HEK293 (cell line): ENCODE results near the gene RRP1B.

Experiments
- CTCF ChIA-PET: fragments of 350-600 bp; formaldehyde crosslinking; extraction: SDS; loops from one replicate; lab custom pipeline; 2021; ENCODE audit warnings: antibody characterized with exemption; lab: Yijun Ruan, JAX
- POLR2A ChIA-PET: fragments of 300-600 bp; formaldehyde crosslinking; extraction: SDS; loops from one replicate; lab custom pipeline; 2020; ENCODE audit warnings: antibody characterized with exemption, inconsistent platforms; lab: Yijun Ruan, JAX
- H3K27ac ChIP-seq: fragments of 200-500 bp; sonication (Bioruptor generic); 2 replicates; pipeline ENCODE4 v1.5.1; 2014; ENCODE audit warnings: low read depth, low read length, control low read depth, inconsistent platforms; ENCODE audit errors: extremely low read depth
- H3K36me3 ChIP-seq, 2 experiments: fragments of 200-500 bp in 1 of 2; sonication (Bioruptor generic) in 1 of 2; 1 replicate in 1 of 2; 2 replicates in 1 of 2; pipeline ENCODE4 v1.5.1; 2014 to 2017; ENCODE audit warnings: inconsistent platforms in 2 of 2, low read length in 2 of 2; ENCODE audit not compliant: control insufficient read depth in 2 of 2, insufficient read depth in 1 of 2
- H3K4me1 ChIP-seq: fragments of 200-500 bp; sonication (Bioruptor generic); 2 replicates; pipeline ENCODE4 v1.5.1; 2014; ENCODE audit warnings: mild to moderate bottlenecking, low read length, inconsistent platforms; ENCODE audit not compliant: control insufficient read depth, insufficient read depth
- H3K4me3 ChIP-seq: 2 replicates; pipeline ENCODE4 v1.5.1; 2011; ENCODE audit warnings: low read depth, mild to moderate bottlenecking, control low read depth, low read length, moderate library complexity
- H3K9me3 ChIP-seq: fragments of 200-500 bp; sonication (Bioruptor generic); 2 replicates; pipeline ENCODE4 v1.5.1; 2014; ENCODE audit warnings: low read depth, low read length, inconsistent platforms; ENCODE audit not compliant: control insufficient read depth, insufficient read depth
- BCL11B ChIP-seq: fragments of 450-650 bp; formaldehyde crosslinking; IDR thresholded peaks from 2 replicates; pipeline ENCODE4 v1.5.1; 2016; ENCODE audit warnings: low read depth, missing biosample characterization, missing genetic modification characterization
- KLF16 ChIP-seq: fragments of 450-650 bp; formaldehyde crosslinking; IDR thresholded peaks from 2 replicates; pipeline ENCODE4 v1.5.1; 2017; ENCODE audit warnings: missing biosample characterization, missing genetic modification characterization
- SP7 ChIP-seq: fragments of 450-650 bp; formaldehyde crosslinking; IDR thresholded peaks from 2 replicates; pipeline ENCODE4 v1.5.1; 2016; ENCODE audit warnings: missing biosample characterization, missing genetic modification characterization
- ZBTB1 ChIP-seq: fragments of 450-650 bp; formaldehyde crosslinking; IDR thresholded peaks from 2 replicates; pipeline ENCODE4 v1.5.1; 2016; ENCODE audit warnings: missing biosample characterization, missing genetic modification characterization
- ZNF169 ChIP-seq: fragments of 450-650 bp; formaldehyde crosslinking; IDR thresholded peaks from 2 replicates; pipeline ENCODE4 v1.5.1; 2016; ENCODE audit warnings: missing biosample characterization, missing genetic modification characterization
- ZNF302 ChIP-seq: fragments of 450-650 bp; formaldehyde crosslinking; IDR thresholded peaks from 2 replicates; pipeline ENCODE4 v1.5.1; 2016; ENCODE audit warnings: missing biosample characterization, missing genetic modification characterization, low read depth
- ZNF391 ChIP-seq: fragments of 450-650 bp; formaldehyde crosslinking; IDR thresholded peaks from 2 replicates; pipeline ENCODE4 v1.5.1; 2016; ENCODE audit warnings: low read depth, missing biosample characterization, missing genetic modification characterization, borderline replicate concordance
- ZNF394 ChIP-seq: fragments of 450-650 bp; formaldehyde crosslinking; IDR thresholded peaks from 2 replicates; pipeline ENCODE4 v1.5.1; 2016; ENCODE audit warnings: missing biosample characterization, missing genetic modification characterization, mild to moderate bottlenecking, moderate library complexity, borderline replicate concordance
- ZNF473 ChIP-seq: fragments of 450-650 bp; formaldehyde crosslinking; IDR thresholded peaks from 2 replicates; pipeline ENCODE4 v1.5.1; 2017; ENCODE audit warnings: missing biosample characterization, missing genetic modification characterization
- ZNF510 ChIP-seq: fragments of 450-650 bp; formaldehyde crosslinking; IDR thresholded peaks from 2 replicates; pipeline ENCODE4 v1.5.1; 2018; ENCODE audit warnings: mild to moderate bottlenecking, missing genetic modification characterization, missing biosample characterization; ENCODE audit not compliant: insufficient replicate concordance
- ZNF514 ChIP-seq: fragments of 450-650 bp; formaldehyde crosslinking; IDR thresholded peaks from 2 replicates; pipeline ENCODE4 v1.5.1; 2016; ENCODE audit warnings: missing biosample characterization, missing genetic modification characterization
- ZNF585B ChIP-seq: fragments of 450-650 bp; formaldehyde crosslinking; IDR thresholded peaks from 2 replicates; pipeline ENCODE4 v1.5.1; 2016; ENCODE audit warnings: missing biosample characterization, missing genetic modification characterization
- ZNF596 ChIP-seq: fragments of 450-650 bp; IDR thresholded peaks from 2 replicates; pipeline ENCODE4 v1.5.0; 2018; ENCODE audit warnings: missing biosample characterization, mild to moderate bottlenecking, missing genetic modification characterization, moderate library complexity
- ZNF621 ChIP-seq: fragments of 450-650 bp; formaldehyde crosslinking; IDR thresholded peaks from 2 replicates; pipeline ENCODE4 v1.5.1; 2017; ENCODE audit warnings: missing biosample characterization, missing genetic modification characterization
- ZNF701 ChIP-seq: fragments of 450-650 bp; formaldehyde crosslinking; IDR thresholded peaks from 2 replicates; pipeline ENCODE4 v1.5.1; 2016; ENCODE audit warnings: missing biosample characterization, missing genetic modification characterization
- ZNF768 ChIP-seq: fragments of 450-650 bp; formaldehyde crosslinking; IDR thresholded peaks from 2 replicates; pipeline ENCODE4 v1.5.1; 2018; ENCODE audit warnings: missing biosample characterization, mild to moderate bottlenecking, missing genetic modification characterization
- ZSCAN23 ChIP-seq: fragments of 450-650 bp; formaldehyde crosslinking; IDR thresholded peaks from 2 replicates; pipeline ENCODE4 v1.5.1; 2016; ENCODE audit warnings: missing biosample characterization, missing genetic modification characterization
- TF ChIP-seq, protein P1 (sequence below): fragments of 450-650 bp; formaldehyde crosslinking; IDR thresholded peaks from 2 replicates; pipeline ENCODE4 v1.5.1; 2016; ENCODE audit warnings: missing biosample characterization, missing genetic modification characterization
- TF ChIP-seq, protein P2 (sequence below): fragments of 450-650 bp; formaldehyde crosslinking; IDR thresholded peaks from 2 replicates; pipeline ENCODE4 v1.5.1; 2017; ENCODE audit warnings: missing biosample characterization, missing genetic modification characterization
- TF ChIP-seq, protein P3 (sequence below): fragments of 450-650 bp; formaldehyde crosslinking; IDR thresholded peaks from 2 replicates; pipeline ENCODE4 v1.5.1; 2016; ENCODE audit warnings: missing biosample characterization, missing genetic modification characterization
- TF ChIP-seq, protein P4 (sequence below): sonication (generic); formaldehyde crosslinking; IDR thresholded peaks from 2 replicates; pipeline ENCODE4 v1.8.1; 2022; ENCODE audit warnings: mild to moderate bottlenecking, moderate library complexity, missing genetic modification reagents
- TF ChIP-seq, protein P5 (sequence below): fragments of 450-650 bp; formaldehyde crosslinking; IDR thresholded peaks from 2 replicates; pipeline ENCODE4 v1.5.1; 2016; ENCODE audit warnings: missing biosample characterization, missing genetic modification characterization, borderline replicate concordance
- TF ChIP-seq, protein P6 (sequence below): fragments of 450-650 bp; formaldehyde crosslinking; IDR thresholded peaks from 2 replicates; pipeline ENCODE4 v1.5.1; 2017; ENCODE audit warnings: missing biosample characterization, missing genetic modification characterization

Gene RRP1B

DNA sequence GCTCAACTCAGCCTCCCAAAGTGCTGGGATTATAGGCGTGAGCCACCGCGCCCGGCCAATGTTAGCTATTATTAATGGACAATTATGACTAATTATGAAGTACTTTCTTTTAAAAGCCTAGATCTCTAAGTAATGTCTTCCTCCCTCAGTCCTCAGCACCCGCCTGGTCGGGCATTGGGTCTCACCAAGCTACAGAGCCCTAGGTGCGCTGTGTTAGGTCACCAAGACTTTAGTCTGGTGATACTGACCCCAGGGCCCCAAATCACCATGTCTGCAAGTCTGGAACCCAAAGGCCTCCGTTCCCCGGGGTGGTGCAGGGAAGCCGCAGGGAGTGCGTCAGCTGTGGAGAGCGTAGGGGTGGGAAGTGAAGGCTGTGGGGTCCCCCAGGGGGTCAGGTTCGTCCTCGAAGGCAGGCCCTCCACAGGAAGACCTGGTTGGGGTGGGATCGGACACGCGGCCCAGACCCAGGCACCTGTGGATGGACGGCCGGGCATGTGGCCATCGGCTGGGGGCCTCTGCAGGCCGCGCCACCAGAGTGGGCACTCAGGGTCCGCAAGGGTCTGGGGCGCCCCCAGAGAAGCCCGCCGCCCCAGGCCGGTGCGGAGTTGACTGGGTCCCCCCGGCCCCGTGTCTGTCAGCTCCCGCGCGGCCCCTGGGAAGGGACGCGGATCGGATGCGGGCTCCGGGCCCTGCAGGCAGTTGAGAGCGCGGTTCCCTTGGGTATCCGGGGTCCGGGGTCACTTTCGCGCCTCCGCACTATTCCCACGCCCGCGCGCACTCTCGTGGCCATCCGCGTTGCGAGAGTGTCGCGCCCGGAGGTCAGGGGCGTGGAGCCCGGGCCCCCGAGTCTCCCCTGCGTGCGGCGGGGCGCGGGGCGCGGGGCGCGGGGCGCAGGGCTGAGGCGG lies 58.9 kb downstream of the RRP1B start (continued):
- no peak for TF ChIP-seq ZNF701 (tag by site-specific recombination)

DNA sequence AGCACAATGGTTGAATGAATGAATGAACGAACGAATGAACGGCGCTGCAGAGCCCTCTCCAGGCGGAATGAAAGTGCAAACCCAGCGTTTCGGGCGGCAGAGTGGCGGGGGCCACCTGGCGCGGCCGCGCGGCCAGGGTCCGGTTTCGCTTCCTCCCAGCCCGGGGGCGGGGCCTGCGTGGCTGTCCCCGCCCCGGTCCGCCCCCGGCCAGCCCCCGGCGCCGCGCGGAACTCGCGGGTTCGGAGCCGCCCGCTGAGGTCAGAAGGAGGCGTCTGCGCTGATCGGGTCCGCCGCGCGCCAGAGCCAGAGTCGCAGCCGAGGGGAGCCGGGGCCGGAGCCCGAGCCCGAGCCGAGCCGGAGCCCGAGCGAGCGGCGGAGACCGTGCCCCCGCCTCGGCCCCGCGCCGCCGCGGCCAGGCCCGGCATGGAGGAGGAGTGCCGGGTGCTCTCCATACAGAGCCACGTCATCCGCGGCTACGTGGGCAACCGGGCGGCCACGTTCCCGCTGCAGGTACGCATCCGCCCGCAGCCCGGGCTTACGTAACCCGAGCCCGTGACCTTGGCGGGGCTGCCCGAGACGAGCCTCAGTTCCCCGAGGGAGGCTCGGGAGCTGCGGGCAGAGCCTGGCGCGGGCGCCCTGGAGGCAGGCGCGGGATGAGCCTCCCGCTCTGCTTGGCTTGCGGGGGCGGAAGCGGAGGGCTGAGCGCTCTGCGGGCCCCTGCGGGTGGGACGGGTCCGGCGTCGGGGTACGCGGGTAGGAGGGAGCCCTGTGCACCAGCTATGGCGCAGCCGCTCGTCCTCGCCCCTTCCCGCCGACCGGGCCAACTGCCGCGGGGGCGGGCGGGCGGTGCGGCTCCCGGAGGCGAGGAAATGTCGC lies 59.8 kb downstream of the RRP1B start, which contains the start of gene PDXK:
Gene PDXK (plus strand): TSS at position 258 of the 876 bp plus-strand sequence. CDS start 166 bp downstream, at position 424.
- H3K4me3 ChIP-seq, result peak within 1 kb of the TSS; percentile 87
- peaks cover 6% of the 10 kb centered on the region for H3K4me1 ChIP-seq
- CTCF ChIA-PET, result interaction anchor here (0.6 to 0.8 kb wide), 2 partner anchors 55 to 254 kb away, joined by 3 read pairs; no protein-coding TSS in a partner anchor
- POLR2A ChIA-PET, result interaction anchor here (0.8 to 2.0 kb wide), 3 partner anchors 10 to 22 kb away, joined by 3 to 25 read pairs (median 5); no protein-coding TSS in a partner anchor
- peak within 1 kb of the TSS; percentile 78; the same call in 1 of the 2 replicates for H3K27ac ChIP-seq
- H3K36me3 ChIP-seq, result peaks cover 0 to 15% of the 10 kb centered on the region in 2 experiments; a peak in 2 of 3 replicates
- H3K9me3 ChIP-seq, result no peaks in the 10 kb centered on the region
- no peak for TF ChIP-seq ZBTB1
- TF ChIP-seq BCL11B (tag by site-specific recombination), result no peak
- TF ChIP-seq, protein P1, sequence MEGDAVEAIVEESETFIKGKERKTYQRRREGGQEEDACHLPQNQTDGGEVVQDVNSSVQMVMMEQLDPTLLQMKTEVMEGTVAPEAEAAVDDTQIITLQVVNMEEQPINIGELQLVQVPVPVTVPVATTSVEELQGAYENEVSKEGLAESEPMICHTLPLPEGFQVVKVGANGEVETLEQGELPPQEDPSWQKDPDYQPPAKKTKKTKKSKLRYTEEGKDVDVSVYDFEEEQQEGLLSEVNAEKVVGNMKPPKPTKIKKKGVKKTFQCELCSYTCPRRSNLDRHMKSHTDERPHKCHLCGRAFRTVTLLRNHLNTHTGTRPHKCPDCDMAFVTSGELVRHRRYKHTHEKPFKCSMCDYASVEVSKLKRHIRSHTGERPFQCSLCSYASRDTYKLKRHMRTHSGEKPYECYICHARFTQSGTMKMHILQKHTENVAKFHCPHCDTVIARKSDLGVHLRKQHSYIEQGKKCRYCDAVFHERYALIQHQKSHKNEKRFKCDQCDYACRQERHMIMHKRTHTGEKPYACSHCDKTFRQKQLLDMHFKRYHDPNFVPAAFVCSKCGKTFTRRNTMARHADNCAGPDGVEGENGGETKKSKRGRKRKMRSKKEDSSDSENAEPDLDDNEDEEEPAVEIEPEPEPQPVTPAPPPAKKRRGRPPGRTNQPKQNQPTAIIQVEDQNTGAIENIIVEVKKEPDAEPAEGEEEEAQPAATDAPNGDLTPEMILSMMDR (tag by site-specific recombination), result peak; percentile 80
- TF ChIP-seq, protein P2, sequence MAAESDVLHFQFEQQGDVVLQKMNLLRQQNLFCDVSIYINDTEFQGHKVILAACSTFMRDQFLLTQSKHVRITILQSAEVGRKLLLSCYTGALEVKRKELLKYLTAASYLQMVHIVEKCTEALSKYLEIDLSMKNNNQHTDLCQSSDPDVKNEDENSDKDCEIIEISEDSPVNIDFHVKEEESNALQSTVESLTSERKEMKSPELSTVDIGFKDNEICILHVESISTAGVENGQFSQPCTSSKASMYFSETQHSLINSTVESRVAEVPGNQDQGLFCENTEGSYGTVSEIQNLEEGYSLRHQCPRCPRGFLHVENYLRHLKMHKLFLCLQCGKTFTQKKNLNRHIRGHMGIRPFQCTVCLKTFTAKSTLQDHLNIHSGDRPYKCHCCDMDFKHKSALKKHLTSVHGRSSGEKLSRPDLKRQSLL (tag by site-specific recombination), result peak; percentile 58
- TF ChIP-seq ZNF394 (tag by site-specific recombination), result no peak
- no peak for TF ChIP-seq ZNF514
- TF ChIP-seq, protein P3, sequence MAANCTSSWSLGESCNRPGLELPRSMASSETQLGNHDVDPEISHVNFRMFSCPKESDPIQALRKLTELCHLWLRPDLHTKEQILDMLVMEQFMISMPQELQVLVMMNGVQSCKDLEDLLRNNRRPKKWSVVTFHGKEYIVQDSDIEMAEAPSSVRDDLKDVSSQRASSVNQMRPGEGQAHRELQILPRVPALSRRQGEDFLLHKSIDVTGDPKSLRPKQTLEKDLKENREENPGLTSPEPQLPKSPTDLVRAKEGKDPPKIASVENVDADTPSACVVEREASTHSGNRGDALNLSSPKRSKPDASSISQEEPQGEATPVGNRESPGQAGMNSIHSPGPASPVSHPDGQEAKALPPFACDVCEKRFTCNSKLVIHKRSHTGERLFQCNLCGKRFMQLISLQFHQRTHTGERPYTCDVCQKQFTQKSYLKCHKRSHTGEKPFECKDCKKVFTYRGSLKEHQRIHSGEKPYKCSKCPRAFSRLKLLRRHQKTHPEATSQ (tag by site-specific recombination), result no peak
- no peak for TF ChIP-seq ZNF302 (tag by site-specific recombination)
- no peak for TF ChIP-seq ZNF596 (tag by site-specific recombination)
- TF ChIP-seq ZNF621 (tag by site-specific recombination), result no peak
- TF ChIP-seq, protein P4, sequence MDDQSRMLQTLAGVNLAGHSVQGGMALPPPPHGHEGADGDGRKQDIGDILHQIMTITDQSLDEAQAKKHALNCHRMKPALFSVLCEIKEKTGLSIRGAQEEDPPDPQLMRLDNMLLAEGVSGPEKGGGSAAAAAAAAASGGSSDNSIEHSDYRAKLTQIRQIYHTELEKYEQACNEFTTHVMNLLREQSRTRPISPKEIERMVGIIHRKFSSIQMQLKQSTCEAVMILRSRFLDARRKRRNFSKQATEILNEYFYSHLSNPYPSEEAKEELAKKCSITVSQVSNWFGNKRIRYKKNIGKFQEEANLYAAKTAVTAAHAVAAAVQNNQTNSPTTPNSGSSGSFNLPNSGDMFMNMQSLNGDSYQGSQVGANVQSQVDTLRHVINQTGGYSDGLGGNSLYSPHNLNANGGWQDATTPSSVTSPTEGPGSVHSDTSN (CRISPR knock-in tag), result peak; percentile 31
- peak; percentile 56; the same call in 1 of the 2 replicates for TF ChIP-seq ZNF391 (tag by site-specific recombination)
- no peak for TF ChIP-seq ZSCAN23
- TF ChIP-seq, protein P5, sequence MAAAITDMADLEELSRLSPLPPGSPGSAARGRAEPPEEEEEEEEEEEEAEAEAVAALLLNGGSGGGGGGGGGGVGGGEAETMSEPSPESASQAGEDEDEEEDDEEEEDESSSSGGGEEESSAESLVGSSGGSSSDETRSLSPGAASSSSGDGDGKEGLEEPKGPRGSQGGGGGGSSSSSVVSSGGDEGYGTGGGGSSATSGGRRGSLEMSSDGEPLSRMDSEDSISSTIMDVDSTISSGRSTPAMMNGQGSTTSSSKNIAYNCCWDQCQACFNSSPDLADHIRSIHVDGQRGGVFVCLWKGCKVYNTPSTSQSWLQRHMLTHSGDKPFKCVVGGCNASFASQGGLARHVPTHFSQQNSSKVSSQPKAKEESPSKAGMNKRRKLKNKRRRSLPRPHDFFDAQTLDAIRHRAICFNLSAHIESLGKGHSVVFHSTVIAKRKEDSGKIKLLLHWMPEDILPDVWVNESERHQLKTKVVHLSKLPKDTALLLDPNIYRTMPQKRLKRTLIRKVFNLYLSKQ, result no peak
- no peak for TF ChIP-seq ZNF768 (tag by site-specific recombination)
- peak; percentile 62; the same call in 1 of the 2 replicates for TF ChIP-seq KLF16 (tag by site-specific recombination)
- TF ChIP-seq, protein P6, sequence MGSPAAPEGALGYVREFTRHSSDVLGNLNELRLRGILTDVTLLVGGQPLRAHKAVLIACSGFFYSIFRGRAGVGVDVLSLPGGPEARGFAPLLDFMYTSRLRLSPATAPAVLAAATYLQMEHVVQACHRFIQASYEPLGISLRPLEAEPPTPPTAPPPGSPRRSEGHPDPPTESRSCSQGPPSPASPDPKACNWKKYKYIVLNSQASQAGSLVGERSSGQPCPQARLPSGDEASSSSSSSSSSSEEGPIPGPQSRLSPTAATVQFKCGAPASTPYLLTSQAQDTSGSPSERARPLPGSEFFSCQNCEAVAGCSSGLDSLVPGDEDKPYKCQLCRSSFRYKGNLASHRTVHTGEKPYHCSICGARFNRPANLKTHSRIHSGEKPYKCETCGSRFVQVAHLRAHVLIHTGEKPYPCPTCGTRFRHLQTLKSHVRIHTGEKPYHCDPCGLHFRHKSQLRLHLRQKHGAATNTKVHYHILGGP (tag by site-specific recombination), result no peak
- TF ChIP-seq ZNF585B (tag by site-specific recombination), result no peak
- TF ChIP-seq ZNF510 (tag by site-specific recombination), result no peak
- no peak for TF ChIP-seq ZNF473 (tag by site-specific recombination)
- peak; percentile 61 for TF ChIP-seq SP7 (tag by site-specific recombination)
- TF ChIP-seq ZNF169, result no peak
